Measurements from ENCODE around the gene SLC66A2.

- TF ChIP-seq CTCF (IDR thresholded peaks at IDR 0.05 in 8 of 11, conservative IDR thresholded peaks at IDR 0.05 in 3 of 11) (no peak), POLR2AphosphoS5 (IDR thresholded peaks at IDR 0.05) (no peak), POLR2A (IDR thresholded peaks at IDR 0.05) (no peak)
These were observed 9.2 kb downstream of the SLC66A2 start for GRCh38 chr18:79942211-79942610.
